Measurements from ENCODE around the gene ACER1. TPM values are rescaled to one million over a fixed set of nuclear protein-coding genes. Genes with fewer than 3 reads are reported as not detected.
A peak's percentile ranks its signal among the peaks of the same experiment; 100 is the strongest.

ACER1 gene
- total and polyA plus RNA-seq, 7 donors = not detected

GRCh38 chr19:6269101-6269886 is 64.1 kb downstream of the ACER1 start:
- Histone ChIP-seq H3K4me1 (peaks cover 50% of the 10 kb centered on the region), H3K27ac (no peak overlapping the region), H3K9me3 (no peaks in the 10 kb centered on the region)

GRCh38 chr19:6268382-6268771 is 65.0 kb downstream of the ACER1 start:
- H3K4me3 ChIP-seq = no peak overlapping the region
- intact Hi-C loops (cut with DNase I) = no loop called here
- TF ChIP-seq CTCF (IDR thresholded peaks at IDR 0.05) = no peak
- H3K36me3 ChIP-seq (ENCODE audit: insufficient read depth in 1 of 2, low read depth in 1 of 2) = peaks cover 0 to 50% of the 10 kb centered on the region in 2 donors
- H3K4me1 ChIP-seq = peaks cover 49% of the 10 kb centered on the region
- WGBS, 3 donors = 89 to 97% (median 94%) methylated on average over 4 of the region's 4 CpGs
- no peak overlapping the region for H3K27ac ChIP-seq
- no peak for ATAC-seq
- H3K9me3 ChIP-seq = no peaks in the 10 kb centered on the region
- DNase-seq = no peak
- no peaks in the 10 kb centered on the region for H3K27me3 ChIP-seq (ENCODE audit: insufficient read depth in 3 of 3, low read length in 2 of 3)

More at GRCh38 chr19:6269101-6269886, 64.1 kb downstream of the ACER1 start:
- no peak for TF ChIP-seq CTCF (IDR thresholded peaks at IDR 0.05)
- no peak for ATAC-seq
- Histone ChIP-seq H3K36me3 (ENCODE audit: insufficient read depth in 1 of 2, low read depth in 1 of 2) (peaks cover 0 to 50% of the 10 kb centered on the region in 2 donors), H3K27me3 (ENCODE audit: insufficient read depth in 3 of 3, low read length in 2 of 3) (no peaks in the 10 kb centered on the region), H3K4me3 (no peak overlapping the region)
- intact Hi-C loops (cut with DNase I) = no loop called here
- DNase-seq = no peak
- 91 to 92% (median 92%) methylated on average over 33 of the region's 33 CpGs for WGBS, 3 donors

GRCh38 chr19:6267552-6268381 is 65.6 kb downstream of the ACER1 start:
- Histone ChIP-seq H3K36me3 (ENCODE audit: insufficient read depth in 1 of 2, low read depth in 1 of 2) (peaks cover 0 to 50% of the 10 kb centered on the region in 2 donors), H3K9me3 (no peaks in the 10 kb centered on the region)
- intact Hi-C loops (cut with DNase I) = no loop called here

GRCh38 chr19:6264803-6265202 is 68.6 kb downstream of the ACER1 start:
- Histone ChIP-seq H3K36me3 (ENCODE audit: insufficient read depth in 1 of 2, low read depth in 1 of 2) (peaks cover 0 to 69% of the 10 kb centered on the region in 2 donors), H3K27me3 (ENCODE audit: insufficient read depth in 3 of 3, low read length in 2 of 3) (no peaks in the 10 kb centered on the region), H3K4me3 (no peak overlapping the region), H3K27ac (peak overlapping the region; percentile 79), H3K9me3 (no peaks in the 10 kb centered on the region), H3K4me1 (peaks cover 43% of the 10 kb centered on the region)
- ATAC-seq (no peak), DNase-seq (no peak)
- 90 to 94% (median 90%) methylated on average over 4 of the region's 4 CpGs for WGBS, 3 donors
- TF ChIP-seq CTCF (IDR thresholded peaks at IDR 0.05) = no peak
- intact Hi-C loops (cut with DNase I) = no loop called here

More at GRCh38 chr19:6267552-6268381, 65.6 kb downstream of the ACER1 start:
- Histone ChIP-seq H3K27me3 (ENCODE audit: insufficient read depth in 3 of 3, low read length in 2 of 3) (no peaks in the 10 kb centered on the region), H3K4me3 (no peak overlapping the region), H3K27ac (no peak overlapping the region), H3K4me1 (peaks cover 49% of the 10 kb centered on the region)
- TF ChIP-seq CTCF (IDR thresholded peaks at IDR 0.05) = no peak
- no peak for ATAC-seq
- WGBS, 3 donors = 88 to 93% (median 89%) methylated on average over 17 of the region's 17 CpGs
- no peak for DNase-seq

All from psoas muscle (tissue), 8 donors.